OCI-LY3 (cell line): Measurements from ENCODE around the gene ECE2.

ENCODE experiments used
- CTCF ChIP-seq: fragments of 200-600, 300-600 bp; sonication (generic); IDR thresholded peaks from 2 replicates; pipeline ENCODE4 v1.5.1; 2014; ENCODE audit warnings: antibody characterized with exemption, low read length, low read depth
- EZH2phosphoT487 ChIP-seq: fragments of 200-600 bp; shearing (Covaris generic); IDR thresholded peaks from 2 replicates; pipeline ENCODE4 v1.6.1; 2018; ENCODE audit warnings: antibody characterized with exemption, mixed run types, low read depth

DNA sequence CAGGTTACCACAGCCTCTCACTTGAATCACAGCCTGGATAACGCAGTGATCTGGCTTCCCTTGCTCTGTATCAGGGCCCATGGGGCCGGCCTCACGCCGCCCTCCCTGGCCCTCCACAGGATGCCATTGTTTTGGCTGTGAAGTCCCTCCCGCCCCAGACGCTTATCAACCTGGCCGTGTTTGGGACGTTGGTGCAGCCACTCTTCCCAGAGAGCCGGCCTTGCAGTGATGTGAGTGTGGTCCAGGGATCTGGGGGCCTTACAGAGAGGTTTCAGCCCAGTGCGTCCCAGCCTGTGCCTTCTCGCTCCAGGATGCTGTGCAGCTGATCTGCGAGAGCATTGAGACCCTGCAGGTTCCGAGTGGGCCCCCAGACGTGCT, 39.8 kb upstream of the ECE2 start:
- no peak for TF ChIP-seq CTCF
- no peak for TF ChIP-seq EZH2phosphoT487
